HepG2 (cell line): ENCODE data around the gene HDAC5. TPM values are rescaled to one million over a fixed set of nuclear protein-coding genes. Genes with fewer than 3 reads are reported as not detected.

ENCODE experiments used
- ATAC-seq: fragments of 200-7000 bp; cut with Tn5 transposase; 3 replicates; pipeline ENCODE4 v1.9.1; 2020; ENCODE audit warnings: mild to moderate bottlenecking, moderate library complexity
- BruUV-seq: library from RNA; stranded (reverse); fragments of 400-500 nt; replicated peaks from 2 replicates; lab custom pipeline; 2021; lab: Mats Ljungman, UMichigan
- CTCF ChIA-PET: fragments of 300-600 bp; formaldehyde crosslinking; extraction: SDS; loops from one replicate; lab custom pipeline; 2021; ENCODE audit warnings: low total read pairs, inconsistent platforms, low intra/inter-chr PET ratio; lab: Yijun Ruan, JAX
- POLR2A ChIA-PET: fragments of 350-600 bp; sonication (Branson Sonifier 250); formaldehyde crosslinking; loops from one replicate; lab custom pipeline; 2020; ENCODE audit warnings: antibody characterized with exemption, inconsistent platforms; lab: Yijun Ruan, JAX
- DNase-seq: peaks from one replicate; pipeline ENCODE4 v3.0.0-alpha.2; 2015; ENCODE audit warnings: low spot score
- FAIRE-seq: peaks from 3 replicates; lab custom pipeline; 2011; peaks lifted over from hg19 to GRCh38; lab: Jason Lieb, UNC
- H2AFZ ChIP-seq: one replicate; pipeline ENCODE4 v1.6.1; 2011; ENCODE audit warnings: low read length, inconsistent platforms
- H3K27ac ChIP-seq: fragments of 300-600 bp; 3 replicates; pipeline ENCODE4 v1.8.0; 2011; ENCODE audit warnings: mixed run types, mild to moderate bottlenecking, mixed read lengths, low read length, inconsistent platforms; ENCODE audit not compliant: insufficient read depth; ENCODE audit errors: extremely low read length
- H3K27me3 ChIP-seq, 2 experiments: fragments of 200-600 bp in 1 of 2; 2 replicates in 1 of 2; 3 replicates in 1 of 2; pipeline versions ENCODE4 v1.6.0 to v1.8.0; 2011; ENCODE audit warnings: low read length in 2 of 2, mild to moderate bottlenecking in 2 of 2, moderate library complexity in 2 of 2, inconsistent platforms in 1 of 2; ENCODE audit not compliant: insufficient read depth in 2 of 2, control insufficient read depth in 1 of 2
- H3K36me3 ChIP-seq, 2 experiments: fragments of 200-600 bp in 1 of 2; replicated peaks in 1 of 2; 2 replicates in 1 of 2; 3 replicates in 1 of 2; pipeline versions ENCODE4 v1.5.1 to v1.8.0; 2011; ENCODE audit warnings: low read length in 2 of 2, inconsistent platforms in 1 of 2; ENCODE audit not compliant: insufficient read depth in 2 of 2, control insufficient read depth in 1 of 2
- H3K4me1 ChIP-seq: 2 replicates; pipeline ENCODE4 v1.5.1; 2012; ENCODE audit warnings: low read length, inconsistent platforms; ENCODE audit not compliant: insufficient read depth
- H3K4me2 ChIP-seq: 2 replicates; pipeline ENCODE4 v1.6.0; 2011; ENCODE audit warnings: low read depth, low read length, inconsistent platforms
- H3K4me3 ChIP-seq, 3 experiments: fragments of 200-600 bp in 1 of 3; sonication (generic), shearing (Covaris generic) in 1 of 3; replicated peaks in 1 of 3; 2 replicates each; pipeline ENCODE4 v1.5.1; 2011 to 2016; ENCODE audit warnings: low read length in 3 of 3, inconsistent platforms in 2 of 3, low read depth in 2 of 3, mild to moderate bottlenecking in 2 of 3, control low read depth in 1 of 3, mixed read lengths in 1 of 3; ENCODE audit not compliant: insufficient read depth in 1 of 3
- H3K79me2 ChIP-seq: one replicate; pipeline ENCODE4 v1.6.1; 2011; ENCODE audit warnings: low read length, inconsistent platforms; ENCODE audit not compliant: insufficient read depth
- H3K9ac ChIP-seq: 2 replicates; pipeline ENCODE4 v1.6.0; 2011; ENCODE audit warnings: mild to moderate bottlenecking, low read depth, low read length, inconsistent platforms; ENCODE audit not compliant: insufficient read depth
- H3K9me3 ChIP-seq: 2 replicates; pipeline ENCODE4 v1.5.1; 2012; ENCODE audit warnings: mild to moderate bottlenecking, low read length
- H4K20me1 ChIP-seq: 2 replicates; pipeline ENCODE4 v1.6.0; 2011; ENCODE audit warnings: inconsistent platforms, mild to moderate bottlenecking, low read length, moderate library complexity; ENCODE audit not compliant: insufficient read depth
- HMGA1 ChIP-seq: sonication (generic); formaldehyde crosslinking; conservative IDR thresholded peaks from 2 replicates; pipeline ENCODE4 v1.4.0; 2020; ENCODE audit warnings: missing genetic modification reagents
- PITX1 ChIP-seq: sonication (generic); formaldehyde crosslinking; IDR thresholded peaks from 2 replicates; pipeline ENCODE4 v1.5.1; 2020; ENCODE audit warnings: mild to moderate bottlenecking, missing genetic modification reagents
- ZBTB8A ChIP-seq: sonication (generic); formaldehyde crosslinking; IDR thresholded peaks from 2 replicates; pipeline ENCODE4 v1.4.0; 2020; ENCODE audit warnings: mild to moderate bottlenecking, low read depth, missing genetic modification reagents, borderline replicate concordance
- ZNF501 ChIP-seq: sonication (generic); formaldehyde crosslinking; IDR thresholded peaks from 2 replicates; pipeline ENCODE4 v1.5.1; 2020; ENCODE audit warnings: mild to moderate bottlenecking, moderate library complexity, missing genetic modification reagents
- WGBS: methylation state at CpG from one replicate; pipeline ENCODE4 v1.1.6; 2017; ENCODE audit warnings: low lambda C conversion rate; 5-methylcytosine and 5-hydroxymethylcytosine counted together
- in situ Hi-C: cut with HindIII; loops from 2 replicates; pipeline ENCODE4 v1.10.0; 2017; ENCODE audit warnings: low pct_unique_long_range_greater_than_20kb; ENCODE audit not compliant: extremely low pct_ligation_motif_present
- intact Hi-C: fragments of 100-400 bp; cut with micrococcal nuclease; formaldehyde crosslinking; loops from one replicate; pipeline ENCODE4 v1.10.0; 2022; ENCODE audit not compliant: unreplicated experiment
- polyA plus RNA-seq, 8 experiments: library from polyadenylated mRNA; depleted of rRNA in 3 of 8; stranded (reverse) in 7 of 8; unstranded in 1 of 8; fragments of >200 nt; fragmentation: Illumina TruSeq in 4 of 8; extraction: Trizol in 4 of 8; gene quantifications; 2 replicates each; pipeline versions ENCODE4 v1.2.1 to v1.2.3, GENCODE V29; 2011 to 2016; ENCODE audit warnings: low read depth in 4 of 8, missing spikeins in 1 of 8, mixed read lengths in 1 of 8; ENCODE audit not compliant: insufficient read depth in 1 of 8
- total RNA-seq, 5 experiments: library from RNA; depleted of rRNA; stranded (reverse); fragments of >200 nt; fragmentation: Illumina TruSeq; extraction: Trizol; gene quantifications; 2 replicates each; pipeline ENCODE4 v1.2.3, GENCODE V29; 2016; ENCODE audit warnings: low read depth in 1 of 5
- TF ChIP-seq, protein P1 (sequence below): sonication (generic); formaldehyde crosslinking; IDR thresholded peaks from 2 replicates; pipeline ENCODE4 v1.9.0; 2021; ENCODE audit warnings: mild to moderate bottlenecking, missing genetic modification reagents

The HDAC5 gene
- total and polyA plus RNA-seq, 2 of the 13 experiments (the other 11 are each of a cell fraction or from before 2014, with no cell fraction given) = 46.4 to 85.4 TPM

DNA sequence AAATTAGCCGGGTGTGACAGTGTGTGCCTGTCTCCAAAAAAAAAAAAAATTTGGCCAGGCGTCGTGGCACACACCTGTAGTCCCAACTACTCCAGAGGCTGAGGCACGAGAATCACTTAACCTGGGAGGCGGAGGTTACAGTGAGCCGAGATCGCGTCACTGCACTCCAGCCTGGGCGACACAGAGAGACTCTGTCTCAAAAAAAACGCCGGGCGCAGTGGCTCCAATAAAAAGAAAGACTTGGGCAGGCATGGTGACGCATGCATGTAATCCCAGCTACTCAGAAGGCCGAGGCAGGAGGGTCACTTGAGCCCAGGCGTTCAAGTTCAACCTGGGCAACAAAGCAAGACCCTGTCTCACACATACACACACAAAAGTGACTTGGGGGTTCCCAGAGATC is 60.6 kb downstream of the HDAC5 start:
- intact Hi-C loops = no loop called here
- peaks cover 71% of the 10 kb centered on the region for H3K79me2 ChIP-seq
- no peak overlapping the region for H3K4me3 ChIP-seq
- no peak overlapping the region for H3K27ac ChIP-seq
- BruUV-seq = no TSS peak
- H4K20me1 ChIP-seq = peaks cover 10% of the 10 kb centered on the region
- peaks cover 12 to 55% of the 10 kb centered on the region in 2 experiments for H3K36me3 ChIP-seq
- no peak overlapping the region for H2AFZ ChIP-seq
- ATAC-seq = no peak
- WGBS = 96% methylated on average over 15 of the region's 15 CpGs
- H3K9ac ChIP-seq = no peak overlapping the region
- POLR2A ChIA-PET = interaction anchor here (0.9 kb wide), 1 partner anchor 31 kb away, joined by 3 read pairs; no protein-coding TSS in a partner anchor
- FAIRE-seq = no peak
- TF ChIP-seq PITX1 (CRISPR knock-in tag) (no peak), ZNF501 (CRISPR knock-in tag) (no peak), HMGA1 (CRISPR knock-in tag) (no peak), ZBTB8A (CRISPR knock-in tag) (no peak)
- TF ChIP-seq, protein P1, sequence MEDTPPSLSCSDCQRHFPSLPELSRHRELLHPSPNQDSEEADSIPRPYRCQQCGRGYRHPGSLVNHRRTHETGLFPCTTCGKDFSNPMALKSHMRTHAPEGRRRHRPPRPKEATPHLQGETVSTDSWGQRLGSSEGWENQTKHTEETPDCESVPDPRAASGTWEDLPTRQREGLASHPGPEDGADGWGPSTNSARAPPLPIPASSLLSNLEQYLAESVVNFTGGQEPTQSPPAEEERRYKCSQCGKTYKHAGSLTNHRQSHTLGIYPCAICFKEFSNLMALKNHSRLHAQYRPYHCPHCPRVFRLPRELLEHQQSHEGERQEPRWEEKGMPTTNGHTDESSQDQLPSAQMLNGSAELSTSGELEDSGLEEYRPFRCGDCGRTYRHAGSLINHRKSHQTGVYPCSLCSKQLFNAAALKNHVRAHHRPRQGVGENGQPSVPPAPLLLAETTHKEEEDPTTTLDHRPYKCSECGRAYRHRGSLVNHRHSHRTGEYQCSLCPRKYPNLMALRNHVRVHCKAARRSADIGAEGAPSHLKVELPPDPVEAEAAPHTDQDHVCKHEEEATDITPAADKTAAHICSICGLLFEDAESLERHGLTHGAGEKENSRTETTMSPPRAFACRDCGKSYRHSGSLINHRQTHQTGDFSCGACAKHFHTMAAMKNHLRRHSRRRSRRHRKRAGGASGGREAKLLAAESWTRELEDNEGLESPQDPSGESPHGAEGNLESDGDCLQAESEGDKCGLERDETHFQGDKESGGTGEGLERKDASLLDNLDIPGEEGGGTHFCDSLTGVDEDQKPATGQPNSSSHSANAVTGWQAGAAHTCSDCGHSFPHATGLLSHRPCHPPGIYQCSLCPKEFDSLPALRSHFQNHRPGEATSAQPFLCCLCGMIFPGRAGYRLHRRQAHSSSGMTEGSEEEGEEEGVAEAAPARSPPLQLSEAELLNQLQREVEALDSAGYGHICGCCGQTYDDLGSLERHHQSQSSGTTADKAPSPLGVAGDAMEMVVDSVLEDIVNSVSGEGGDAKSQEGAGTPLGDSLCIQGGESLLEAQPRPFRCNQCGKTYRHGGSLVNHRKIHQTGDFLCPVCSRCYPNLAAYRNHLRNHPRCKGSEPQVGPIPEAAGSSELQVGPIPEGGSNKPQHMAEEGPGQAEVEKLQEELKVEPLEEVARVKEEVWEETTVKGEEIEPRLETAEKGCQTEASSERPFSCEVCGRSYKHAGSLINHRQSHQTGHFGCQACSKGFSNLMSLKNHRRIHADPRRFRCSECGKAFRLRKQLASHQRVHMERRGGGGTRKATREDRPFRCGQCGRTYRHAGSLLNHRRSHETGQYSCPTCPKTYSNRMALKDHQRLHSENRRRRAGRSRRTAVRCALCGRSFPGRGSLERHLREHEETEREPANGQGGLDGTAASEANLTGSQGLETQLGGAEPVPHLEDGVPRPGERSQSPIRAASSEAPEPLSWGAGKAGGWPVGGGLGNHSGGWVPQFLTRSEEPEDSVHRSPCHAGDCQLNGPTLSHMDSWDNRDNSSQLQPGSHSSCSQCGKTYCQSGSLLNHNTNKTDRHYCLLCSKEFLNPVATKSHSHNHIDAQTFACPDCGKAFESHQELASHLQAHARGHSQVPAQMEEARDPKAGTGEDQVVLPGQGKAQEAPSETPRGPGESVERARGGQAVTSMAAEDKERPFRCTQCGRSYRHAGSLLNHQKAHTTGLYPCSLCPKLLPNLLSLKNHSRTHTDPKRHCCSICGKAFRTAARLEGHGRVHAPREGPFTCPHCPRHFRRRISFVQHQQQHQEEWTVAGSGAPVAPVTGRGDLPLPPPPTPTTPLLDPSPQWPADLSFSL (CRISPR knock-in tag) = no peak
- TF ChIP-seq, all 625 proteins: peak for 0
- in situ Hi-C loops = no loop called here
- Histone ChIP-seq H3K9me3 (no peaks in the 10 kb centered on the region), H3K27me3 (peaks cover 0 to 3% of the 10 kb centered on the region in 2 experiments; a peak in 1 of 5 replicates), H3K4me2 (no peak overlapping the region), H3K4me1 (peaks cover 72% of the 10 kb centered on the region)
- CTCF ChIA-PET = no interaction called here
- DNase-seq = no peak
